Tibial nerve (tissue), 3 donors: Measurements from ENCODE around the gene NACC1.

Source experiments
- CTCF ChIP-seq, 5 experiments: fragments of 200-600 bp in 3 of 5; fragments of 450-650 bp in 2 of 5; sonication (generic) in 3 of 5; IDR thresholded peaks; one replicate each; pipeline ENCODE4 v1.5.1; 2016 to 2019; ENCODE audit warnings: antibody characterized with exemption in 5 of 5, mild to moderate bottlenecking in 3 of 5, moderate library complexity in 2 of 5
- POLR2A ChIP-seq, 2 donors: fragments of 450-650 bp; IDR thresholded peaks; one replicate each; pipeline ENCODE4 v1.6.1; 2017; ENCODE audit warnings: antibody characterized with exemption in 2 of 2, mild to moderate bottlenecking in 2 of 2, moderate library complexity in 2 of 2

- TF ChIP-seq CTCF (IDR thresholded peaks at IDR 0.05), result no peak
- no peak for TF ChIP-seq POLR2A (IDR thresholded peaks at IDR 0.05)
Measured at GRCh38 chr19:13070425-13071140, 47.5 kb upstream of the NACC1 start.
